ENCODE measurements around the gene ABCA13.

The ABCA13 gene

GRCh38 chr7:48165157-48165556 lies 6.1 kb upstream of the ABCA13 start:
- Histone ChIP-seq H3K27me3 (ENCODE audit: control insufficient read depth, low read length) (no peaks in the 10 kb centered on the region; the same call in 1 of the 2 replicates), H3K9me3 (ENCODE audit: control insufficient read depth, insufficient read depth, low read length) (no peaks in the 10 kb centered on the region), H3K79me2 (ENCODE audit: control insufficient read depth, low read length) (no peaks in the 10 kb centered on the region), H3K4me3 (ENCODE audit: low read length) (no peak overlapping the region), H3K27ac (ENCODE audit: low read depth, low read length) (no peak overlapping the region), H3K4me1 (ENCODE audit: control insufficient read depth, low read length) (no peaks in the 10 kb centered on the region), H3K4me2 (ENCODE audit: low read length) (no peak overlapping the region), H3K36me3 (ENCODE audit: control insufficient read depth, low read length) (no peaks in the 10 kb centered on the region), H3K9me2 (replicated peaks; ENCODE audit: control insufficient read depth, low read length) (no peaks in the 10 kb centered on the region), H4K20me1 (ENCODE audit: control insufficient read depth, insufficient read depth, low read depth, low read length) (no peaks in the 10 kb centered on the region), H3F3A (ENCODE audit: control insufficient read depth, insufficient read depth) (no peaks in the 10 kb centered on the region)
- no peak for TF ChIP-seq EZH2phosphoT487 (IDR thresholded peaks at IDR 0.05; ENCODE audit: borderline replicate concordance, low read length)
- TF ChIP-seq, protein P1, sequence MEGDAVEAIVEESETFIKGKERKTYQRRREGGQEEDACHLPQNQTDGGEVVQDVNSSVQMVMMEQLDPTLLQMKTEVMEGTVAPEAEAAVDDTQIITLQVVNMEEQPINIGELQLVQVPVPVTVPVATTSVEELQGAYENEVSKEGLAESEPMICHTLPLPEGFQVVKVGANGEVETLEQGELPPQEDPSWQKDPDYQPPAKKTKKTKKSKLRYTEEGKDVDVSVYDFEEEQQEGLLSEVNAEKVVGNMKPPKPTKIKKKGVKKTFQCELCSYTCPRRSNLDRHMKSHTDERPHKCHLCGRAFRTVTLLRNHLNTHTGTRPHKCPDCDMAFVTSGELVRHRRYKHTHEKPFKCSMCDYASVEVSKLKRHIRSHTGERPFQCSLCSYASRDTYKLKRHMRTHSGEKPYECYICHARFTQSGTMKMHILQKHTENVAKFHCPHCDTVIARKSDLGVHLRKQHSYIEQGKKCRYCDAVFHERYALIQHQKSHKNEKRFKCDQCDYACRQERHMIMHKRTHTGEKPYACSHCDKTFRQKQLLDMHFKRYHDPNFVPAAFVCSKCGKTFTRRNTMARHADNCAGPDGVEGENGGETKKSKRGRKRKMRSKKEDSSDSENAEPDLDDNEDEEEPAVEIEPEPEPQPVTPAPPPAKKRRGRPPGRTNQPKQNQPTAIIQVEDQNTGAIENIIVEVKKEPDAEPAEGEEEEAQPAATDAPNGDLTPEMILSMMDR (IDR thresholded peaks at IDR 0.05; ENCODE audit: low read depth, low read length, poor library complexity, severe bottlenecking), result no peak

- H3K9me3 ChIP-seq (ENCODE audit: control insufficient read depth, insufficient read depth, low read length), result no peaks in the 10 kb centered on the region
- H3K4me1 ChIP-seq (ENCODE audit: control insufficient read depth, low read length), result no peaks in the 10 kb centered on the region
- no peaks in the 10 kb centered on the region for H3K9me2 ChIP-seq (replicated peaks; ENCODE audit: control insufficient read depth, low read length)
- H4K20me1 ChIP-seq (ENCODE audit: control insufficient read depth, insufficient read depth, low read depth, low read length), result no peaks in the 10 kb centered on the region
- H3K79me2 ChIP-seq (ENCODE audit: control insufficient read depth, low read length), result no peaks in the 10 kb centered on the region
- H3K36me3 ChIP-seq (ENCODE audit: control insufficient read depth, low read length), result no peaks in the 10 kb centered on the region
- no peaks in the 10 kb centered on the region for H3F3A ChIP-seq (ENCODE audit: control insufficient read depth, insufficient read depth)
- H3K4me3 ChIP-seq (ENCODE audit: low read length), result no peak overlapping the region
- H3K4me2 ChIP-seq (ENCODE audit: low read length), result no peak overlapping the region
- H3K27me3 ChIP-seq (ENCODE audit: control insufficient read depth, low read length), result no peaks in the 10 kb centered on the region; the same call in 1 of the 2 replicates
- H3K27ac ChIP-seq (ENCODE audit: low read depth, low read length), result no peak overlapping the region
- TF ChIP-seq EZH2phosphoT487 (IDR thresholded peaks at IDR 0.05; ENCODE audit: borderline replicate concordance, low read length), result no peak
- TF ChIP-seq, protein P1 (IDR thresholded peaks at IDR 0.05; ENCODE audit: low read depth, low read length, poor library complexity, severe bottlenecking), result peak; percentile 27
These were observed 3.1 kb upstream of the ABCA13 start for GRCh38 chr7:48168159-48168558.

DNA sequence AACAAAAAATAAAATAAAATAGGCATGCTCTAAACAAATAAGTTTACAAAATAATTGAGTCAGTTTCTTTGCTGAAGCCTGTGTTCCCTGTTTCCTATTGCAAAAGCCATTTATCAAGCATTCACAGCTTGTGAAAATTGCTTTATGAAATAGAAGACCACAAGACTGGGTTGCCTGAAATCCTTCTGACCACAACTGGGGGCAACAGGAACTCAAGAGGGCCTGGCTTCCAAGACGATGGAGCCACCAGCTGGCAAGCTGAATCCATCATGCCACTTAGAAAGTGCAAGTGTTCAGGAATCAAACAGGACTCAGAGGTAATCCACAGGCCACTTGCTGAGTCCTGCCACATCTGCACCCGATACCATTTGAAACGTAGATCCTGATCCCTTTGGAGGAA lies 752 bp upstream of the ABCA13 start:
- H3K27me3 ChIP-seq (ENCODE audit: control insufficient read depth, low read length), result no peaks in the 10 kb centered on the region
- H3K4me1 ChIP-seq (ENCODE audit: control insufficient read depth, low read length), result no peaks in the 10 kb centered on the region
- no peak overlapping the region for H3K4me3 ChIP-seq (ENCODE audit: low read length)
- no peak overlapping the region for H3K27ac ChIP-seq (ENCODE audit: low read depth, low read length)
- no peaks in the 10 kb centered on the region for H3K36me3 ChIP-seq (ENCODE audit: control insufficient read depth, low read length)
- no peaks in the 10 kb centered on the region for H3K9me2 ChIP-seq (replicated peaks; ENCODE audit: control insufficient read depth, low read length)
- H3K9me3 ChIP-seq (ENCODE audit: control insufficient read depth, insufficient read depth, low read length), result no peaks in the 10 kb centered on the region
- no peaks in the 10 kb centered on the region for H3K79me2 ChIP-seq (ENCODE audit: control insufficient read depth, low read length)
- H3K4me2 ChIP-seq (ENCODE audit: low read length), result no peak overlapping the region
- TF ChIP-seq EZH2phosphoT487 (IDR thresholded peaks at IDR 0.05; ENCODE audit: borderline replicate concordance, low read length), result no peak
- TF ChIP-seq, protein P1 (IDR thresholded peaks at IDR 0.05; ENCODE audit: low read depth, low read length, poor library complexity, severe bottlenecking), result no peak
- no peaks in the 10 kb centered on the region for H4K20me1 ChIP-seq (ENCODE audit: control insufficient read depth, insufficient read depth, low read depth, low read length)
- no peaks in the 10 kb centered on the region for H3F3A ChIP-seq (ENCODE audit: control insufficient read depth, insufficient read depth)

Data from DOHH2 (cell line).